T-helper 22 cell (primary cell): Measurements from ENCODE around the gene RASGRF2.
"Not testable (repeated sequence)": the region's sequence is repeated elsewhere in the genome, so short reads cannot be mapped to it uniquely, and the experiment has no call there.

Experiments used
- DNase-seq: peaks from one replicate; pipeline ENCODE4 v3.0.0-alpha.2; 2020; ENCODE audit warnings: low read depth

Gene RASGRF2

GRCh38 chr5:81070571-81071255 is 110.5 kb downstream of the RASGRF2 start:
- no peak for DNase-seq

- no peak for DNase-seq
These were observed 114.9 kb downstream of the RASGRF2 start for GRCh38 chr5:81075041-81075440.

- no peak for DNase-seq
These were observed 116.9 kb downstream of the RASGRF2 start for GRCh38 chr5:81077105-81077504.

DNA sequence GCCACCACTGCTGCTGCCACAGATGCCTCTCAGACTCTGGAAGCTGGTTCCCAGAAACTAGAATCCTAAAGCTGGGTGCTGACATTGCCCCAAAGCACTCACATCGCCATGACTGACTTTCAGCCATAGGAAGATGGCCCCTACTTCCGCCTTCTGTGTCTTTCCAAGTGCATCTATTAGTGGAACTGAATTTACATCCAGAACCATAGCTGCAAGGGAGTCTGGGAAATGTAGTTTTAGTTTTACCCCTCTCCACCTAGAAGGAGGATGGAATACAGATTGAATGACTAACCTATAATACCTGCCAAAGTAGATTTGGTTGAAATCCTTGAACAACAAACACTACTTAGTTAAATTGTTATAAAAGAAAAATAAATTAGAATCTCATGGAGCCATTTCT is 118.8 kb downstream of the RASGRF2 start:
- no peak for DNase-seq

DNA sequence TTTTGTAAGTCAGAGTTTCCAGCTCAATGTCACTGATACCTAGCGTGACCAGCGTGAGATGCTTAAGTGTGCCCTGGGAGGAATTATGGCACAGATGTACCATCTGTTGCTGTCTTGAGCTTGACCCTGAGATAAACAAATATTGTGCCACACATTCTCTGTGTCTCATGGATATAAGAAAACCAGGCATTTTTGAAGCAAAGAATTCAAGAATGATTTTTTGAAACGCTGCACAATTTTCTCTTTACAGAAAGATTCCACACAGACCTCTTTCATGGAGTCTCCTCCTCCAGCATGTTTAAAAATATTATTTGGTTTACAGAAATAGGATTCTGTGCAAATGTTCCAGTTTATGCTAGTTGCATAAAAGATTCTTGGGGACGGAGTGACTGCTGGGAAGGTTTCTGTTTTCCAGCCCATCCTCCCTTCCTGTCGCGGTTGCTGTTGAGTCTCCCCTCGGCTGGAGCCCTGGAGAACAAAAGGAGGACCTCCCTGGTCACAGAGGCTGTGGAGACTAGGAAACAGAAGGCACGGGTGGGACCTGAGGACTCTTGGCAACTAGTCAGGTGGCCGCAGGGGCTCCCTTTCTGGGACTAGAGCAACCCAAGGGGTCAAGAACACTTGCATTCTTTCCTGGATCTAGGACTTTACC is 120.8 kb downstream of the RASGRF2 start:
- DNase-seq: no peak

- DNase-seq: no peak
These were observed 121.3 kb downstream of the RASGRF2 start for GRCh38 chr5:81081461-81081835.

DNA sequence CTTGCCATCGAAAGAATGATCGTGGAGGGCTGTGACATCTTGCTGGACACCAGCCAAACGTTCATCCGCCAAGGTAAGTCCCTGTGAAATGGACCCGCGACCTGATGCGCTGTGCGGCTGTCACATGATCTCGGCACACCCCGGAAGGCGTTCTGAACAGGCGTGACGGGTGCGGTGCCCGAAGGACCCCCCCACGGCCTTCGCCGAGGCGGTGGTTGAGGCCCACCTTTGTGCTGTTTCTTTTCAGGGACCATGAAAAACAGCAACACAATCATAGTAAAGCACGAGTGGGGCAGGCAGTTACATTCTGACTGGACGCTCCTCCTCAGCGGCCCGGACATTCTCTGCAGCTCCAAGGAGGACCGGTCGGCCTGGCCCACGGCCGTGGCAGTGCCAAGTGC is 126.7 kb downstream of the RASGRF2 start:
- no peak for DNase-seq

DNA sequence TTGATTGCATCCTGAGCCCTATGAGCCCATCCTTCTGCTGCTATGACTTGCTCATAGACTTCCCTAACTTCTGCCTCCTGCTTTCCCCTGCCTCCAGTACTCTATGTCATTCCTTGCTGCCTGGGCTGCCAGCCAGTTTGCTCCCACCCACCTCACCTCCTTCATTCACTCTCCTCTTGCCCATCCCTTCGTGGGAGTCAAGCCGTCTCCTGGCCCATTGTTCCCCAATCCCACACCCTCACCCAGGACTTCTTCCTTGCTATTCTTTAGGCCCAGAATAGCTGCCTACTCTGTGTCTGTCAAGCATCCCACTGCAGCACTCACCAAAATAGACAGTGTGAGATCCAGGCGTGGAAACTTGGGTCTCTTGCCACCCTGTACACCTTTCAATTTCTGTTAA is 131.0 kb downstream of the RASGRF2 start:
- DNase-seq: no peak

GRCh38 chr5:81093536-81094196 is 133.5 kb downstream of the RASGRF2 start:
- DNase-seq: no peak

GRCh38 chr5:81095835-81096234 is 135.7 kb downstream of the RASGRF2 start:
- DNase-seq: no peak

DNA sequence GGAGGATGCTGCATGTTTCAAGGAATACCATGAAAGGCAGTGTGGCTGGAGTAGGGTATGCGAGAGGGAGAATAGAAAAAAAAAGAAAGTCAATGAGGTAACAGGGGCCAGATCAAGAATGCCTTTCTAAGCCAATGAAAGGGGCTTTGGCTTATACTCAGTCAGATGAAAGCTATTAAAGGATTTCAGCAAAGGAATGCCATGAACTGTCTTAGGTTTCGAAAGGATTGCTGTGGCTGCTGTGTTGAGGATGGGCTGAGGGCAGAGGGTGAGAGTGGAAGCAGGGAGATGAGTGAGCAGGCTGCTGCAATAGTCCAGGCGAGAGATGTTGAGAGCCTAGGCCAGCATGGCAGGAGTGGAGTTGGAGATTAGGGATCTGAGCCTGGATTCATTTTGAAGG is 137.6 kb downstream of the RASGRF2 start:
- DNase-seq: no peak

DNA sequence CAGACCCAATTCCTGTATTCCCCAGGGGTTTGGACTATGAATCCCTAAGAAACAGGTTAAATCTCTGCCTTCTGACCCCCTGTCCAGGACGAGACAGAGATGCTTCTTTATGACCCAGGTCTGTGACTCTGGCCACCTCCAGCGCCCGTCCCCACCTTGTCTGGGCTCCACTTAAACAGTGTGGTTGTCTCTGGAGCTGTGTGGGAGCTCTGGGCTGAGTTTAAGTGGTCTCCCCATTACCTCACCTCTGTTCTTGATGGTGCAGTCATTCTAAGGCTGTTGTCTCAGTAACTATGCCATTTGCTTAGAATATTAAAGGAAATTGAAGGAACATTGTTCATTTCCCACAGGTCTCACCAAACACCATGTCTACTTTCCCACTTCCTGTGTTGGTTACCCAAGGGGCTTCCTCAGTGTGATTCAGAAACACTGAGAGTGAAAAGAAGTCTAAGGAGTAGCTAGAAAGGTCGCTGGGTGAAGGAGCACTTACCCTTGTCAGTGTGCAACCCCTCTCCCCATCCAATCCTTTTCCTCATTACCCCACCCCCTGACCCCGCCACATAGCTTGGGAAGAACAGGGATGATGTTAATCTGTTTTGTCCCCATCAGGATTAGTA is 145.2 kb downstream of the RASGRF2 start:
- no peak for DNase-seq

GRCh38 chr5:81115261-81115660 is 155.1 kb downstream of the RASGRF2 start:
- no peak for DNase-seq

DNA sequence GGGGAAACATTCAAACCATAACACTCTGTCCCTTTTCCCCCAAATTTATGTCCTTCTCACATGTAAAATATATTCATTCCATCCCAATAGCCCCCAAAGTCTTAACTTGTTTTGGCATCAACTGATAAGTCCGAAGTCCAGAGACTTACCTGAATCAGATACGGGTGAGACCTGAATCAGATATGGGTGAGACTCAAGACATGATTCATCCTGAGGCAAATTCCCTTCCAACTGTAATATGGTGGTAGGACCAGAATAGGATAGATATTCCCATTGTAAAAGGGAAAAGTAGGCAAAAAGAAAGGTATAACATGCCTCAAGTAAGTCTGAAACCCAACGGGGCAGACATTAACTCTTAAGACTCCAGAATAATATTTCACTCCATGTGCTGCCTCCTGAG is 157.4 kb downstream of the RASGRF2 start:
- no peak for DNase-seq

DNA sequence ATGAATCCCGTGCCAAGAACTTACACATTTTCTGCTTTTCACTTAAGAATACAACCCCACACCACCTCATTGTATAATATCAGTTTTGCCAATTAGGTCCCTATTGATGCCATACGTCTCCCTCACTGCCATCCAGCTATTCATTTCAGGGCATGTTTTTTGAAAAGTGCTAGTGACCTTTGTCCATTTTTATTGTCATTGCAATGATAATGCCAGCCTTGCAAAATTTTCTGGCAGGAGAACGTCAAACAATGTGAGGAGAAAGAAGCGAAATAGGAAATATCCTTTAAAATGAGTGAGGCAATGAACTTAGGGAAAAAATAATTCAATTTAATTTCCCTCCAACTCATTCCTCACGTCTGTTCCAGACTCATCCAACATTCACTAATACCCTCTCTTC is 161.1 kb downstream of the RASGRF2 start:
- DNase-seq: no peak

GRCh38 chr5:81121836-81122630 is 161.9 kb downstream of the RASGRF2 start:
- DNase-seq: no peak

DNA sequence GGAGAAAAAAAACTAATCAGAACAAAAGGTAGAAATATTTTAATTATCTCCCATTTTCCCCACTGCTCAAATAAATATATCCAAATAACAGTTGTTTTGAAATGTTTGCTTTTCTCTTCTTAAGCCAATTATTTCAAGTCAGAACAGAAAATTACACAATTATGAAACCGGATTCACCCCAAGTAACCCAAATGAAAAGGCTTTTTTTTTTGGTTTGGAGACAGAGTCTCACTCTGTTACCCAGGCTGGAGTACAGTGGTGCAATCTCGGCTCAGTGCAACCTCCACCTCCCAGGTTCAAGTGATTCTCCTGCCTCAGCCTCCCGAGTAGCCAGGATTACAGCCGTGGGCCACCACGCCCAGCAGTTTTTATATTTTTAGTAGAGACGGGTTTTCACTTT is 164.5 kb downstream of the RASGRF2 start:
- DNase-seq: not testable (repeated sequence)

DNA sequence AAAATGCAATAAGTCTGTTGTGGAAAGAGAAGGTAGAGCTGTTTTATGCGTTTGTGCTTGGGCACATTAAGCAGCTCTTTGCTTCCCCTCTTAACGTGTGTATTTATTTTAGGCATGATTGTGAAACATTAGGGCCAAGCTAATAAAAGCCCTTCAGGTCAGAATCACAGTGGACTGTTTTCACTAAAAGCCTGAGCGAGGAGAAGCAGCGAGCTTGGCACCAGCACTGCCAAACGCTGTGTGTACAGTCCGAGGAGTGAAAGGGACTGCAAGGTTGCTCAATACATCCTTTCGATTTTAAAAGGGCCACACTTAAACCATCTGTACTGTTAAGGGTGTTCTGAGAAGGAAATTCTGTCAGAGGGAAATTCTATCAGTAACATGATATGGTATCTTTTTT is 165.8 kb downstream of the RASGRF2 start:
- no peak for DNase-seq

- DNase-seq: no peak
These were observed 168.3 kb downstream of the RASGRF2 start for GRCh38 chr5:81128416-81128815.

DNA sequence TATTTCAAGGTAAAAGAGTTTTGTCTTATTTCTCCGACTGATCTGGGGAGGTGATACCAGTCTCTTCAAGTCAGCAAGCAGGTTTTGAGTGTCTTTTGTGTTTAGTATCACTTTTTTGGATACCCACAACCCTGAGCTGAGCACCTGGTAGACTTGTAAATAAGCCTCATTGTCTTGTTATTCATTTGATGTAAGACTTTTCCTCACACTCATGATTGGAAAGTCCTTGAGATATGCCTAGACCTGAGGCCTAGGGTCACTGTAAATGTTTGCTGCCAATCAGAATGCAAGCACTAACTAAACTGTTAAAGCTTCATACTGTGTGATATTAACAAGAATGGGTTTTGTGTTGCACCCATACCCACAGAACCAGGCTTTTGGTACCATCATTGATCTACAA is 172.2 kb downstream of the RASGRF2 start:
- DNase-seq: no peak

- DNase-seq: no peak
These were observed 173.9 kb downstream of the RASGRF2 start for GRCh38 chr5:81134066-81134465.

GRCh38 chr5:81134566-81134965 is 174.4 kb downstream of the RASGRF2 start:
- DNase-seq: no peak
